NB4 (cell line): Measurements from ENCODE around the gene LDLRAD4.

Experiments used
- DNase-seq: peaks from one replicate; pipeline ENCODE4 v3.0.0; 2010; ENCODE audit warnings: low read depth
- H3K4me3 ChIP-seq: one replicate; pipeline ENCODE4 v1.5.1; 2011; ENCODE audit warnings: mild to moderate bottlenecking, low read depth, low read length, moderate library complexity
- CTCF ChIP-seq: IDR thresholded peaks from one replicate; pipeline ENCODE4 v1.5.1; 2012; ENCODE audit warnings: low read depth, low read length
- MAX ChIP-seq: IDR thresholded peaks from 2 replicates; pipeline ENCODE4 v1.6.1; 2011; ENCODE audit warnings: low read depth, low read length
- MYC ChIP-seq: IDR thresholded peaks from 2 replicates; pipeline ENCODE4 v1.6.1; 2011; ENCODE audit warnings: low read depth, low read length
- POLR2A ChIP-seq: IDR thresholded peaks from 2 replicates; pipeline ENCODE4 v1.6.1; 2011; ENCODE audit warnings: mild to moderate bottlenecking; ENCODE audit not compliant: insufficient read length; ENCODE audit errors: extremely low read depth

The LDLRAD4 gene

GRCh38 chr18:13272416-13272815, 53.9 kb downstream of the LDLRAD4 start:
- no peak for DNase-seq
- TF ChIP-seq POLR2A = no peak
- H3K4me3 ChIP-seq = no peak overlapping the region

- no peak overlapping the region for H3K4me3 ChIP-seq
- no peak for DNase-seq
- TF ChIP-seq POLR2A = no peak
- TF ChIP-seq MYC = no peak
- no peak for TF ChIP-seq CTCF
- TF ChIP-seq MAX = no peak
These were observed 55.2 kb downstream of the LDLRAD4 start for GRCh38 chr18:13273800-13274199.

- TF ChIP-seq CTCF (no peak), MAX (no peak), POLR2A (no peak), MYC (no peak)
- no peak overlapping the region for H3K4me3 ChIP-seq
- no peak for DNase-seq
These were observed 56.5 kb downstream of the LDLRAD4 start for GRCh38 chr18:13275075-13275474.

GRCh38 chr18:13276530-13277520, 58.3 kb downstream of the LDLRAD4 start:
- no peak for DNase-seq
- TF ChIP-seq CTCF (no peak), MYC (no peak), MAX (no peak), POLR2A (no peak)
- H3K4me3 ChIP-seq = no peak overlapping the region

- H3K4me3 ChIP-seq = no peak overlapping the region
- DNase-seq = no peak
- TF ChIP-seq POLR2A (no peak), MYC (no peak), CTCF (no peak), MAX (no peak)
These were observed 59.6 kb downstream of the LDLRAD4 start for GRCh38 chr18:13278062-13278630.
